Liver (tissue), 9 donors: Measurements from ENCODE around the gene RWDD1. TPM values are rescaled to one million over a fixed set of nuclear protein-coding genes. Genes with fewer than 3 reads are reported as not detected.

Experiments used
- DNase-seq: peaks from one replicate; pipeline ENCODE4 v3.0.0-alpha.2; 2017; ENCODE audit warnings: low spot score
- H3K27ac ChIP-seq, 2 donors: one replicate each; pipeline ENCODE4 v1.7.0; 2013; ENCODE audit warnings: inconsistent platforms in 2 of 2, low read length in 2 of 2, control low read depth in 1 of 2, low read depth in 1 of 2, mild to moderate bottlenecking in 1 of 2
- H3K27me3 ChIP-seq, 4 donors: one replicate each; pipeline versions ENCODE4 v1.6.1 to v1.7.0; 2013; ENCODE audit warnings: low read length in 3 of 4, inconsistent platforms in 1 of 4, mild to moderate bottlenecking in 1 of 4, moderate library complexity in 1 of 4; ENCODE audit not compliant: control insufficient read depth in 4 of 4, insufficient read depth in 4 of 4
- H3K36me3 ChIP-seq, 4 donors: one replicate each; pipeline versions ENCODE4 v1.6.1 to v1.7.0; 2013; ENCODE audit warnings: low read length in 3 of 4, mild to moderate bottlenecking in 3 of 4, low read depth in 1 of 4, moderate library complexity in 1 of 4; ENCODE audit not compliant: control insufficient read depth in 4 of 4, insufficient read depth in 3 of 4
- H3K4me1 ChIP-seq, 4 donors: one replicate each; pipeline versions ENCODE4 v1.6.1 to v1.7.0; 2013; ENCODE audit warnings: low read length in 3 of 4, mild to moderate bottlenecking in 3 of 4, moderate library complexity in 1 of 4; ENCODE audit not compliant: control insufficient read depth in 4 of 4, insufficient read depth in 4 of 4
- H3K4me3 ChIP-seq, 3 donors: one replicate each; pipeline versions ENCODE4 v1.6.1 to v1.7.0; 2013; ENCODE audit warnings: low read length in 3 of 3, control low read depth in 1 of 3, low read depth in 1 of 3, mild to moderate bottlenecking in 1 of 3
- H3K9ac ChIP-seq, 2 donors: one replicate each; pipeline ENCODE4 v1.7.0; 2013; ENCODE audit warnings: low read length in 2 of 2, mild to moderate bottlenecking in 2 of 2, moderate library complexity in 2 of 2, control low read depth in 1 of 2, low read depth in 1 of 2
- H3K9me3 ChIP-seq, 4 donors: one replicate each; pipeline versions ENCODE4 v1.6.1 to v1.7.0; 2013; ENCODE audit warnings: low read length in 3 of 4; ENCODE audit not compliant: control insufficient read depth in 4 of 4
- CTCF ChIP-seq: fragments of 150-350 bp; IDR thresholded peaks from 2 replicates; pipeline ENCODE4 v1.5.1; 2017; ENCODE audit warnings: improper control_type of control experiment, low read depth, low read length; ENCODE audit not compliant: missing input control
- FOXA2 ChIP-seq: IDR thresholded peaks from 2 replicates; pipeline ENCODE4 v1.6.1; 2016; ENCODE audit warnings: antibody characterized with exemption
- GABPA ChIP-seq, 2 donors: IDR thresholded peaks in 1 of 2; conservative IDR thresholded peaks in 1 of 2; 2 replicates each; pipeline ENCODE4 v1.6.1; 2016; ENCODE audit warnings: antibody characterized with exemption in 2 of 2, mild to moderate bottlenecking in 1 of 2, moderate library complexity in 1 of 2
- JUND ChIP-seq, 2 donors: IDR thresholded peaks; 2 replicates each; pipeline ENCODE4 v1.6.1; 2016; ENCODE audit warnings: antibody characterized with exemption in 2 of 2
- RAD21 ChIP-seq, 2 donors: IDR thresholded peaks; 2 replicates each; pipeline ENCODE4 v1.6.1; 2016; ENCODE audit warnings: antibody characterized with exemption in 2 of 2, mild to moderate bottlenecking in 2 of 2
- REST ChIP-seq: IDR thresholded peaks from 2 replicates; pipeline ENCODE4 v1.6.1; 2016; ENCODE audit warnings: antibody characterized with exemption, mild to moderate bottlenecking
- RXRA ChIP-seq, 2 donors: IDR thresholded peaks; 2 replicates each; pipeline ENCODE4 v1.6.1; 2017 to 2018; ENCODE audit warnings: antibody characterized with exemption in 2 of 2, mild to moderate bottlenecking in 1 of 2
- SP1 ChIP-seq: IDR thresholded peaks from 2 replicates; pipeline ENCODE4 v1.6.1; 2018; ENCODE audit warnings: antibody characterized with exemption, mild to moderate bottlenecking
- ZBTB33 ChIP-seq: IDR thresholded peaks from 2 replicates; pipeline ENCODE4 v1.6.1; 2016; ENCODE audit warnings: antibody characterized with exemption
- WGBS: extraction: QIAGEN DNeasy Blood & Tissue Kit; methylation state at CpG from one replicate; pipeline ENCODE4 v1.1.7; 2013; 5-methylcytosine and 5-hydroxymethylcytosine counted together
- polyA plus RNA-seq, 2 donors: library from polyadenylated mRNA; stranded (reverse) in 1 of 2; unstranded in 1 of 2; fragments of 200-250 nt in 1 of 2; fragments of >200 nt in 1 of 2; fragmentation: Nextera tagmentation in 1 of 2; extraction: Ambion mirVana in 1 of 2; gene quantifications; one replicate each; pipeline versions ENCODE4 v1.2.1 to v1.2.3, GENCODE V29; 2013 to 2015
- total RNA-seq, 2 donors: library from RNA; depleted of rRNA; stranded (reverse); fragments of >200 nt; gene quantifications; one replicate each; pipeline ENCODE4 v1.2.3, GENCODE V29; 2014
- donor health status: healthy.
- donor health status: healthy.
- donor health status: healthy.
- donor health status: healthy.
- donor health status: healthy.

RWDD1 gene
- total and polyA plus RNA-seq, 4 donors: 7.0 to 52.7 (median 10.9) TPM

- TF ChIP-seq ZBTB33: no peak
- TF ChIP-seq RXRA (IDR thresholded peaks at IDR 0.05): peak; percentile 75 to 96
- TF ChIP-seq GABPA (IDR thresholded peaks at IDR 0.05 in 1 of 2, conservative IDR thresholded peaks at IDR 0.05 in 1 of 2): no peak
- TF ChIP-seq SP1: peak; percentile 89
Measured at GRCh38 chr6:116550796-116551195, 20.5 kb upstream of the RWDD1 start (continued).

- TF ChIP-seq FOXA2 (no peak), CTCF (no peak), SP1 (no peak)
- Histone ChIP-seq H3K4me1 (peaks cover 0 to 5% (median under 1%) of the 10 kb centered on the region in 4 donors), H3K36me3 (no peaks in the 10 kb centered on the region), H3K9ac (no peak within 1 kb of the TSS), H3K4me3 (no peak within 1 kb of the TSS), H3K27ac (no peak within 1 kb of the TSS), H3K9me3 (no peaks in the 10 kb centered on the region), H3K27me3 (peaks cover 0 to 4% (median 0%) of the 10 kb centered on the region in 4 donors)
- DNase-seq: no peak
Measured at GRCh38 chr6:116553451-116553850, 17.9 kb upstream of the RWDD1 start, which contains the start of gene CALHM4. Gene CALHM4 (plus strand): TSS chr6:116553751. CDS start chr6:116553794, 43 bp downstream.

GRCh38 chr6:116556065-116556464, 15.2 kb upstream of the RWDD1 start:
- no peak for TF ChIP-seq JUND (IDR thresholded peaks at IDR 0.05)
- TF ChIP-seq RAD21 (IDR thresholded peaks at IDR 0.05): no peak
- TF ChIP-seq REST: no peak
- WGBS: 82% methylated on average over 1 of the region's 1 CpG
- no peaks in the 10 kb centered on the region for H3K36me3 ChIP-seq

More at GRCh38 chr6:116556065-116556464, 15.2 kb upstream of the RWDD1 start:
- no peaks in the 10 kb centered on the region for H3K9me3 ChIP-seq
- H3K27me3 ChIP-seq: peaks cover 0 to 4% (median 0%) of the 10 kb centered on the region in 4 donors
- no peak overlapping the region for H3K4me3 ChIP-seq
- H3K9ac ChIP-seq: no peak overlapping the region
- peaks cover 0 to under 1% (median 0%) of the 10 kb centered on the region in 4 donors for H3K4me1 ChIP-seq
- H3K27ac ChIP-seq: no peak overlapping the region
- DNase-seq: no peak
